Ovary (tissue), 9 donors: ENCODE results near the gene LIG4. TPM values are rescaled to one million over a fixed set of nuclear protein-coding genes. Genes with fewer than 3 reads are reported as not detected.

Experiments used
- DNase-seq, 5 donors: peaks; one replicate each; pipeline ENCODE4 v3.0.0-alpha.2; 2019 to 2020
- H3K27ac ChIP-seq, 2 donors: fragments of 200-600 bp; one replicate each; pipeline versions ENCODE4 v1.5.1 to v1.8.0; 2019 to 2022
- H3K27me3 ChIP-seq: fragments of 200-600 bp; one replicate; pipeline ENCODE4 v1.8.0; 2022
- H3K36me3 ChIP-seq: fragments of 200-600 bp; sonication (generic); one replicate; pipeline ENCODE4 v1.5.1; 2019
- H3K4me1 ChIP-seq: one replicate; pipeline ENCODE4 v1.8.1; 2013; ENCODE audit warnings: mild to moderate bottlenecking, moderate library complexity; ENCODE audit not compliant: insufficient read depth
- H3K4me3 ChIP-seq: fragments of 200-600 bp; sonication (generic); one replicate; pipeline ENCODE4 v1.5.1; 2017
- H3K9me3 ChIP-seq, 2 donors: fragments of 200-600 bp in 1 of 2; sonication (generic) in 1 of 2; one replicate each; pipeline versions ENCODE4 v1.5.1 to v1.8.1; 2013 to 2019; ENCODE audit warnings: mild to moderate bottlenecking in 1 of 2, moderate library complexity in 1 of 2
- EP300 ChIP-seq: sonication (generic); formaldehyde crosslinking; IDR thresholded peaks from one replicate; pipeline ENCODE4 v1.6.1; 2017; ENCODE audit warnings: antibody characterized with exemption
- POLR2A ChIP-seq: fragments of 450-650 bp; IDR thresholded peaks from one replicate; pipeline ENCODE4 v1.6.1; 2017; ENCODE audit warnings: antibody characterized with exemption, mild to moderate bottlenecking, moderate library complexity
- WGBS, 3 donors: extraction: QIAGEN DNeasy Blood & Tissue Kit in 1 of 3; methylation state at CpG; one replicate each; pipeline versions ENCODE4 v1.1.5 to v1.1.7; 2013 to 2017; 5-methylcytosine and 5-hydroxymethylcytosine counted together
- intact Hi-C, 4 donors: fragments of 100-400 bp; cut with DNase I; formaldehyde crosslinking; loops; one replicate each; pipeline versions ENCODE4 v1.11.0 to v1.15.1; 2022 to 2023
- polyA plus RNA-seq, 2 donors: library from polyadenylated mRNA; stranded (reverse); fragments of 200-250 nt in 1 of 2; fragments of 350-450 nt in 1 of 2; fragmentation: Illumina TruSeq in 1 of 2; extraction: RNeasy Lipid Tissue Mini Kit (QIAGEN cat#74804) in 1 of 2; gene quantifications; one replicate each; pipeline ENCODE4 v1.2.3, GENCODE V29; 2013 to 2014
- total RNA-seq, 7 donors: library from RNA; depleted of rRNA in 2 of 7; stranded (reverse); fragments of >200 nt in 2 of 7; fragmentation: NEBNext Ultra II Directional in 3 of 7; extraction: Animal tissue kit (Norgen Biotek cat#: 25700) in 3 of 7; gene quantifications; one replicate each; pipeline versions ENCODE4 v1.1.0 to v1.2.4, GENCODE V29; 2016 to 2023
- TF ChIP-seq, protein P1 (sequence below), 3 donors: fragments of 450-650 bp in 2 of 3; fragments of 200-600 bp in 1 of 3; IDR thresholded peaks; one replicate each; pipeline versions ENCODE4 v1.5.1 to v1.8.0; 2016 to 2022; ENCODE audit warnings: antibody characterized with exemption in 3 of 3, mild to moderate bottlenecking in 1 of 3
- donor health status: DM: no; HTN: no; CAD: no; lungs with moderate emphysema.
- donor health status: DM: no; HTN: no; CAD: no.
- donor health status: Bipolar disorder and iron deficiency.
- donor health status: DM: yes; HTN: yes; CAD: no.
- donor health status: DM: no; HTN: no; CAD: no.
- donor health status: DM: yes; HTN: yes; CAD: no.

LIG4 gene
- total and polyA plus RNA-seq, 9 donors: 3.5 to 7.2 (median 5.1) TPM

DNA sequence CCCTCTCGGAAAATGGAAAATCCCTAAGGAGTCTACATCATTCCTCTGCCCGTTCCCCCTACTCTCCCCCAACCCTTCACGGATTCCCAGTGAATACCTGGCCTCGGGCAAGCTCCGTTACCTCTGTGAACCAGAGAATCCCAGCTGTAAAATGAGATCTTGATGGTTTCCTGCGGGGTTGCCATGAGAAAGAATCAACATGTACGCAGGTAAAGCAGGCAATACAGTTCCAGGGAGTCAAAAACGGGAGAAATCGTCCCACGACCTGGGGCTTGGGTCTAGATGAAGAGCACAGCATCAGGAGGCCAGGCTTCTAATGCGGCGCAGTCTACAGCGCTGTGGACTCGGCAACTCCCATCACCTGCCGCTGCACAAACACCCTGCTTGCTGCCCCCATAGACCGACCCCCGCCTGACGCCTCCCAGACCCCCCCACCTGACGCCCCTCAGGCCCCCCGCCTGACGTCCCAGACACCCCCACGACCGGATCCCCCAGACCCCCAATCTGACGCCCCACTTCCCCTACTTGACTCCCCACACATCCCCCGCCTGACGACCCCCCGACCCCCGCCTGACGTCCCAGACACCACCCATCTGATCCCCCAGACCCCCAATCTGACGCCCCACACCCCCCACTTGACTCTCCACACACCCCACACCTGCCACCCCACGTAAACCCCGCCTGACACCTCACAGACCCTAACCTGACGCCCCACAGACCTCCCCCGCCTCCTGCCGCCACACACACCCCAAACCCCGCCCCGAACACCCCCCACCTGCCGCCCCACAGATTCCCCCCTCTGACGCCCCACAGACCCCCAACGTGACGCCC lies 680 bp downstream of the LIG4 start:
- no peak overlapping the region for H3K27ac ChIP-seq
- intact Hi-C loops: no loop called here
- peak overlapping the region; percentile 41 for H3K4me3 ChIP-seq
- no peaks in the 10 kb centered on the region for H3K27me3 ChIP-seq
- H3K4me1 ChIP-seq: peaks cover 8% of the 10 kb centered on the region
- no peaks in the 10 kb centered on the region for H3K36me3 ChIP-seq
- WGBS, 3 donors: 11 to 15% (median 12%) methylated on average over 21 to 41 of the region's 41 CpGs
- peak in 1 of 5 donors; percentile 44 for DNase-seq
- H3K9me3 ChIP-seq: no peaks in the 10 kb centered on the region
- TF ChIP-seq POLR2A: no peak
- no peak for TF ChIP-seq EP300
- TF ChIP-seq, protein P1, sequence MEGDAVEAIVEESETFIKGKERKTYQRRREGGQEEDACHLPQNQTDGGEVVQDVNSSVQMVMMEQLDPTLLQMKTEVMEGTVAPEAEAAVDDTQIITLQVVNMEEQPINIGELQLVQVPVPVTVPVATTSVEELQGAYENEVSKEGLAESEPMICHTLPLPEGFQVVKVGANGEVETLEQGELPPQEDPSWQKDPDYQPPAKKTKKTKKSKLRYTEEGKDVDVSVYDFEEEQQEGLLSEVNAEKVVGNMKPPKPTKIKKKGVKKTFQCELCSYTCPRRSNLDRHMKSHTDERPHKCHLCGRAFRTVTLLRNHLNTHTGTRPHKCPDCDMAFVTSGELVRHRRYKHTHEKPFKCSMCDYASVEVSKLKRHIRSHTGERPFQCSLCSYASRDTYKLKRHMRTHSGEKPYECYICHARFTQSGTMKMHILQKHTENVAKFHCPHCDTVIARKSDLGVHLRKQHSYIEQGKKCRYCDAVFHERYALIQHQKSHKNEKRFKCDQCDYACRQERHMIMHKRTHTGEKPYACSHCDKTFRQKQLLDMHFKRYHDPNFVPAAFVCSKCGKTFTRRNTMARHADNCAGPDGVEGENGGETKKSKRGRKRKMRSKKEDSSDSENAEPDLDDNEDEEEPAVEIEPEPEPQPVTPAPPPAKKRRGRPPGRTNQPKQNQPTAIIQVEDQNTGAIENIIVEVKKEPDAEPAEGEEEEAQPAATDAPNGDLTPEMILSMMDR (IDR thresholded peaks at IDR 0.05): no peak

DNA sequence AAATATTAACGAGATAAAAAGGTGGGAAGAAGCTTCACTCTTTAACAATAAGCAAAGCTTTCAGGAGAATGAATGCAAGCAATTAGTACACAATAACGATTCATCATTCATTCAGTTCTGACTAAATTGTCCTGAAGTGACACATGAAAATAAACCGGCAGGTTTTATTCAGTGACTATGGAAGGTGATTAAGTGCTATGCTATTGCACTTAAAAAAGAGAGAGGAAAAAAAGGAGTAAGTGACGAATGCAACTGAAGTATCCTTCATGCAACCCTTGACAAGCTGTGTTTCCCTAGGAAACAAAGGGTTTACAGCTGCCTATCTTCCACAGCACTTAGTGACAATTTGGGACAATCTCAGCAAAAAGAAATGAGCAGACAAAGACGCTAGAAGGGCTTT lies 1.4 kb downstream of the LIG4 start:
- Histone ChIP-seq H3K36me3 (no peaks in the 10 kb centered on the region), H3K27ac (no peak overlapping the region), H3K4me3 (no peak overlapping the region), H3K27me3 (no peaks in the 10 kb centered on the region), H3K4me1 (peaks cover 5% of the 10 kb centered on the region), H3K9me3 (no peaks in the 10 kb centered on the region)
- intact Hi-C loops: no loop called here
- TF ChIP-seq, protein P1 (IDR thresholded peaks at IDR 0.05): no peak
- TF ChIP-seq POLR2A: no peak
- TF ChIP-seq EP300: no peak
- 75 to 77% (median 77%) methylated on average over 5 of the region's 5 CpGs for WGBS, 3 donors
- no peak for DNase-seq

DNA sequence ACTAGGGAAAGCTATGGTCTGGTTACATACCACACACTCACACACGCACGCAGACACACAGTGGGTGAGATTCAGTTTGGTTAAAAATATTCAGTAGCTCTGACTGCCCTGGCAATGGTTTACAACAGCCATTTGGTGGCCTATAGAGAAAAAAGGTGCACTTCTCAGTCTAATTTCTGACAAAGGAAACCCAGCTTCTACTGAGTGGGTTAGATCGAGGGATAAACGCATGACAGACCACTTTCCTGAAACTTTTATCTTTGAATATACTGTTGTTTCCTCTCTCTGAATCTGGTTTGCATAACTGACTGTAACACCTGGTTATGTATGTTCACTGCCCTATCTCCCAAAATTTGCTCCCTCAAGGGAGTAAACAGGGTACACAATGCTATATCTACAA lies 2.5 kb downstream of the LIG4 start:
- Histone ChIP-seq H3K4me1 (peaks cover 5% of the 10 kb centered on the region), H3K36me3 (no peaks in the 10 kb centered on the region), H3K27ac (no peak overlapping the region), H3K27me3 (no peaks in the 10 kb centered on the region), H3K9me3 (no peaks in the 10 kb centered on the region), H3K4me3 (no peak overlapping the region)
- WGBS, 3 donors: 82 to 96% (median 94%) methylated on average over 4 of the region's 4 CpGs
- TF ChIP-seq POLR2A (no peak), EP300 (no peak)
- intact Hi-C loops: no loop called here
- no peak for DNase-seq

DNA sequence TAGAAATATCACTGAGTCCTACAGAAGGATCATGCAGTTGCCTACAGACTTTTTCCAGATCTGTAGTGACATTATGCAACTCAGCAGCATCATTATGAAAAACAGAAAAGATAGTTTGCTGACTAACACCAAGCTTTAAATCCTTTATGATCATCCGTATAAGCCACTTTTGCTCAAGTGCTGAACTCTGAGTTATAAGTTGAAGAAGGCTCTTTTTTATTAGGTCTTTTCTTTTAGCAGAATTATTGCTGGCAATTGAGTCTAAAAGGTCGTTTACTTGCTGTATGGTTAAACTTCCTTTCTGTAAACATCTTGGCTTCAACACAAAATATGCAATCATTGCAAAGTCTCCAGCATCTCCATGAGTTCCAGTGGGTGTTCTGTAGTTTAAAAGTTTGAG lies 4.8 kb downstream of the LIG4 start:
- TF ChIP-seq EP300: no peak
- no peak for TF ChIP-seq POLR2A
- TF ChIP-seq, protein P1 (IDR thresholded peaks at IDR 0.05): no peak
- WGBS, 3 donors: 73 to 86% (median 74%) methylated on average over 2 of the region's 2 CpGs
- no peaks in the 10 kb centered on the region for H3K36me3 ChIP-seq
- H3K9me3 ChIP-seq: no peaks in the 10 kb centered on the region
- no peaks in the 10 kb centered on the region for H3K4me1 ChIP-seq
- no peak for DNase-seq
- H3K27me3 ChIP-seq: no peaks in the 10 kb centered on the region
- H3K4me3 ChIP-seq: no peak overlapping the region
- no peak overlapping the region for H3K27ac ChIP-seq
- intact Hi-C loops: no loop called here

DNA sequence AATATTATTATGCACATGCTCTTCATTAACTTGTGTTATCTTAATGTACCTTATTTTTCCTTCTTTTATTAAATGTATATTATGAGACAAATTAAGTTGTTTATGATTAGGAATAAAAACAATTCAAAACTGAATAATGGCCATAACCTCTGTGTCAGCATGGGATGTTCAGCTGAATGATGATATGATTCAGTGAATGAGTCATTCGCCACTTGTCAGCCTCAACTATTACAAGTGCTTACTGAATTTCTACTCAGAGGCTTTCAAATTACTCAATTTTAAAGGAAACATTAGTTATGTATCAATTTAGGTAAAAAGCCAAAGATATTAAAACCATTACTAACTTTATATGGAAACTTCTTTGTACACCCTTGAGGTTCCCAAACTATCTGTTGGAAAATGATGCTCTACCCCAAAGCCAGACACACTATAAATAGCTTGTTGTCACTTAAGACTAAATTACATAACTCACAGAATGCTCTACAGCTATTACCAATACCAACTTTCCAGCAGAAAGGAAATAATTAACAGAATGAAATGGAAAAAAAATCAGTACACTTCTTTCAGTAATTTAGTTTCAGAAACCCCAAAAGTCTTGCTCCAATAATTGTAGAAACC lies 14.4 kb downstream of the LIG4 start:
- Histone ChIP-seq H3K36me3 (no peaks in the 10 kb centered on the region), H3K4me1 (no peaks in the 10 kb centered on the region), H3K4me3 (no peak overlapping the region), H3K27me3 (no peaks in the 10 kb centered on the region), H3K27ac (no peak overlapping the region), H3K9me3 (no peaks in the 10 kb centered on the region)
- no peak for DNase-seq
- TF ChIP-seq EP300: no peak
- TF ChIP-seq, protein P1 (IDR thresholded peaks at IDR 0.05): no peak
- TF ChIP-seq POLR2A: no peak
- intact Hi-C loops: no loop called here
- 79 to 84% (median 80%) methylated on average over 1 of the region's 1 CpG for WGBS, 3 donors
